ENCODE data around the gene EYA2.

Gene EYA2

DNA sequence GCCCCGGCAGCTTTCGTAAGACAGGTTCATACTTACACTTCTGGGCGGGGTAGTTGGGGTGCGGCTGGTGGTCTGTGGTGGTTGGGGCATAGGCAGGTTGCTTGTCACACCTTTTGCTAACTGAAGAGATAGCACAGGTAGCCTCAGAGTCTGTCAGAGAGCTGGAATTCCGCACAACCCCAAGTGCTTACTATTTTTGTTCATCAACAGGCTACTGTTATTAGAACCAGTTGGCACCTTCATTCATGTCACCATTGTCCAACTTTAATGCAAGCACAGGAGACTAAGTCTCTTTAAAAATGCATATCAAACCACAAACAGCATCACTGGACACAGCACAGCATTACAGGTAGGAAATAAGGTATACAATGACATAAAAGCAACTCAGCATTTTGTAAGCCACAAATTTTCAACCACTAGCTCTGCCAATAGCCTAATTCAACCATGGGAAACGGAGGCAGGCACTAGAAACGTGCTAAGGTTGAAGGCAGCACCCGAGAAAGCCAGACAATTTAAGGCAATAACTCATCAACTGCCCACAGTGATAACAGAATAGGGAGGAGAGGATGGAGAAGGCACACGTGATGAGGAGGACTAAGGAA lies 318.1 kb downstream of the EYA2 start:
- TF ChIP-seq, protein P1, sequence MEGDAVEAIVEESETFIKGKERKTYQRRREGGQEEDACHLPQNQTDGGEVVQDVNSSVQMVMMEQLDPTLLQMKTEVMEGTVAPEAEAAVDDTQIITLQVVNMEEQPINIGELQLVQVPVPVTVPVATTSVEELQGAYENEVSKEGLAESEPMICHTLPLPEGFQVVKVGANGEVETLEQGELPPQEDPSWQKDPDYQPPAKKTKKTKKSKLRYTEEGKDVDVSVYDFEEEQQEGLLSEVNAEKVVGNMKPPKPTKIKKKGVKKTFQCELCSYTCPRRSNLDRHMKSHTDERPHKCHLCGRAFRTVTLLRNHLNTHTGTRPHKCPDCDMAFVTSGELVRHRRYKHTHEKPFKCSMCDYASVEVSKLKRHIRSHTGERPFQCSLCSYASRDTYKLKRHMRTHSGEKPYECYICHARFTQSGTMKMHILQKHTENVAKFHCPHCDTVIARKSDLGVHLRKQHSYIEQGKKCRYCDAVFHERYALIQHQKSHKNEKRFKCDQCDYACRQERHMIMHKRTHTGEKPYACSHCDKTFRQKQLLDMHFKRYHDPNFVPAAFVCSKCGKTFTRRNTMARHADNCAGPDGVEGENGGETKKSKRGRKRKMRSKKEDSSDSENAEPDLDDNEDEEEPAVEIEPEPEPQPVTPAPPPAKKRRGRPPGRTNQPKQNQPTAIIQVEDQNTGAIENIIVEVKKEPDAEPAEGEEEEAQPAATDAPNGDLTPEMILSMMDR (IDR thresholded peaks at IDR 0.05; ENCODE audit: control insufficient read depth, insufficient read depth, low read depth, low read length, missing control alignments): no peak
- no peak overlapping the region for H3K4me3 ChIP-seq (ENCODE audit: control insufficient read depth, low read depth, low read length)
- DNase-seq (ENCODE audit: low read depth): no peak

DNA sequence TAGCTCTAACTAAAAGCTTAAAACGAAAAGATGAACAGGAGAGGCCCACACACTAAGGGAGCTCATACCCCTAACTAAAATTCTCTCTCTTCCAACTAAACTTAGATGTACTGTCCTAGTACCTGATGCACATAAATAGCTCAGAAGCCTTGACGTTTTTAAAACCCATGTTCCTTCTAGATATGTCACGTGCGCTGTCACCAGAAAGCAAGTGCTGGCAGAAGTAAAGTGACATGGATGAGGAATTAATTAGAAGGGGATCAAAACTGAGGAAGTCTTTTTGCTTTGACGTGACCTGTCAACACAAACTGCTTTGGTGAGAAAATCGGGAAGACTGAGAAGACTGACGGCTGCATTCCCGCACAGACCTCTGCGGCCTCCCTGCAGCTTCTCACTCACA lies 319.3 kb downstream of the EYA2 start:
- DNase-seq (ENCODE audit: low read depth): no peak
- no peak overlapping the region for H3K4me3 ChIP-seq (ENCODE audit: control insufficient read depth, low read depth, low read length)
- TF ChIP-seq, protein P1 (IDR thresholded peaks at IDR 0.05; ENCODE audit: control insufficient read depth, insufficient read depth, low read depth, low read length, missing control alignments): no peak

DNA sequence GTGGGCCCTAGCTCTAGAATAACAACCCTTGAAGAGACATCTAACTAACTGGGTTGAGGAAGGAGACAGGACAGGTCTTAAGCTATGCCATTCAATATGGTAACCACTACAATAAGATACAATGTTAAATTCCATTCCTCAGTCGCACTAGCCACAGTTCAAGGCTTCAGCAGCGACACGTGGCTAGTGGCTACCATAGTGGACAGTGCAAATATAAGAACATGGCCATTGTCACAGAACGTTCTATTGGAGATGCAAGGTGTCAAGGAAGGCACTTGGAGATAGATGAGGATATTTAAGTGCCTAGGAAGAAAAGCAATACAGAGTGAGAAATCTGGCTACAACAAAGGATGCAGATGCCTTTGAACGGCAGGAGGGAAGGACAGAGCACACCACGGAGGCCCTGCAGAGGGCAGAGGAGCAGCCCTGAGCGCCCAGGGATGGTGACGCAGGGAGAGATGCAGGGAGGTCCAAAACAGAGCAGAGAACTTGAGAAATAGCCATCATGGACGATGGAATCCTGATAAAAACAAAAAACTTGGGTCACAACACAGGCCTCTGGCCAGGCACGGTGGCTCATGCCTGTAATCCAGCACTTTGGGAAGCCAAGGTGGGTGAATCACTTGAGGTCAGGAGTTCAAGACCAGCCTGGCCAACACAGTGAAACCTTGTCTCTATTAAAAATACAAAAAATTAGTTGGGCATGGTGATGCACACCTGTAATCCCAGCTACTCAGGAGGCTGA lies 321.2 kb downstream of the EYA2 start:
- no peak overlapping the region for H3K4me3 ChIP-seq (ENCODE audit: control insufficient read depth, low read depth, low read length)
- TF ChIP-seq, protein P1 (IDR thresholded peaks at IDR 0.05; ENCODE audit: control insufficient read depth, insufficient read depth, low read depth, low read length, missing control alignments): no peak
- no peak for DNase-seq (ENCODE audit: low read depth)

DNA sequence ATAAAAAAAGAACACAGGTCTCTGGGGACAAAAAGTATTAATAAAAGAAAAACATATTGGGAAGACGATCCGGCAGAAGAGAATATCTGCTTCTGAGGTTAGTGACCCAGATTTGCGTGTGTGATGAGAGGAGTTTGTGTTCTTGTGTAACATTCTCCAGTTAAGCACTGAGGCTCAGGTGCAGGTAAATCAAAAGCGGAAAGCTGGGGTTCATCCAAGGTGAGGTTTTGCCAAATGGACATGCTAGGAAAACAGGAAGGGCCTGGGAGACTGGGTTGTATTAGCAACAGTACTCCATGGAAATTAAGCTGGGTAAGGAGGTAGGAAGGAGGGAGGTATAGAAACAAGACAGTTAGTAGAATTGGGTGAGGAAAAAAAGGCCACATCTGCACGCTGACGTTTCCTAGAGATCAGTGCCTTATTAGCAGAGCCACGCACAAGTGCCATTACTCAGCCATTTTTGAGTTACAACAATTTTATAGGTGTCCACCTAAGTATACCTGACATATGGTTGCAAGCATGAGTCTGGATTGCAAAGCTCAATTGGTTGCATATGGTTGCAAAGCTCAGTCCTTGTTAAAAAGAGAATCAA lies 322.3 kb downstream of the EYA2 start:
- H3K4me3 ChIP-seq (ENCODE audit: control insufficient read depth, low read depth, low read length): no peak overlapping the region
- TF ChIP-seq, protein P1 (IDR thresholded peaks at IDR 0.05; ENCODE audit: control insufficient read depth, insufficient read depth, low read depth, low read length, missing control alignments): no peak
- DNase-seq (ENCODE audit: low read depth): no peak

DNA sequence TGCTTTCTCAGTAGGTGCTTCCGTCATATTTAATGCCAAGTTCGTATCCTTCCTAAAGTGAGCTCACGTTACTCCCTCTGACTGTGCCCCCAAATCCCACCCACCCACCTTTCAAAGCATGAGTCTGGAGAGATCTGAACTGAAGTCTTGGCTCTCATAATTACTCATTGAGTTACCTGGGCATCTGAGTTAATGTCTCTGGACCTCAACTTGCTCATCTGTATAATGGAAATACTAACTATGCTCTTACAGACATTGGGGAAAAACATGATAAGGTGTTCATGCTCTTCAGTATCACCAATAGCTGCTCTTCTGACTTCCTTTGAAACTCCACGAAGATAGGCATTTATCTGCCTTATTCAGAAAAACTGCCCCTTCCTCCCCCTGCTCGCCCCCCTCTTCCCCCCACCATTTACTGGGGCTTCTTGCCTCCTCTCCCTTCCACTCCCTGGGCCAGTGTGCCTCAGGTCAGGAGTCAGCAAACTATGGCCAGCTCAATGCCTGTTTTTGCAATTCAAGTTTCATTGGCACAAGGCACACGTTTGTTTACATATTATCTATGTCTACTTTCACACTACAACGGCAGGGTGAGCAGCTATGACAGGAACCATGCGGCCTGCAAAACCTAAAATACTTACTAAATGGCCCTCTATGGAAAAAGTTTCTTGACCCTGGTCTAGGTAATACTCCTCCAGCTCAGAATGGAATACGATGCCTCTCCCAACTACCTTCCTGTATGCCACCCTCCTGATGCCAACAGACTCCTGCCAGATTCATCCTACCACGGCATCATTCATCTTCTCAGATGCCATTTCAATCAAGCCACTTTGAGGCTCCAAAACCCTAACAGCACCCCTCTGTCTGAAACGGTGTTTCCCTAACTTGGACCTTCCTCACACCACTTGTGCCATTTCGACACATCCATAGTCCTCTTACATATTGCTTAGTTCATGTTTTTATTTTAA lies 323.1 kb downstream of the EYA2 start:
- TF ChIP-seq, protein P1 (IDR thresholded peaks at IDR 0.05; ENCODE audit: control insufficient read depth, insufficient read depth, low read depth, low read length, missing control alignments): no peak
- no peak for DNase-seq (ENCODE audit: low read depth)
- H3K4me3 ChIP-seq (ENCODE audit: control insufficient read depth, low read depth, low read length): no peak overlapping the region

DNA sequence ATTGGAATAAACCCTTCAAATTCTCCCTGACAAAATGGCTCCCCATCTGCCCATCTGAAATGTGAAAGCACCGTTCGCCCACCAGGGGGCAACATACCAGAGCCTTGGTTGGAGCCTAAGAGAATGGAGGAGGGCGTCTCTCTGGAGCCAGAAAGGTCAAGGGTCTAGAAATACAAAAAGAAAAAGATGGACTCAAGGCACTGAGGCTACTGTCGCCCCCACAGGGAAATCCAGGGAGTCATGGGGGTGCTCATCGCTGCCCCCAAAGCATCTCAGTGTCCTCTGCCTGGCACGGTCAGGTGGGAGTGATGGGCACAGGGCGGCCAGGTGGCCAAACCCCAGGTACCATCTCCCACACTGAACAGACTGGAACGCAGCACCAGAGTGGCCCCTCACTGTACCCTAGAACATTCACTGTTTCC lies 325.5 kb downstream of the EYA2 start:
- H3K4me3 ChIP-seq (ENCODE audit: control insufficient read depth, low read depth, low read length): no peak overlapping the region
- TF ChIP-seq, protein P1 (IDR thresholded peaks at IDR 0.05; ENCODE audit: control insufficient read depth, insufficient read depth, low read depth, low read length, missing control alignments): peak; percentile 69
- no peak for DNase-seq (ENCODE audit: low read depth)
